GM21447 (cell line): ENCODE results near the gene ZBTB8OS.
"Not testable (repeated sequence)": the region's sequence is repeated elsewhere in the genome, so short reads cannot be mapped to it uniquely, and the experiment has no call there.

ENCODE experiments used
- ATAC-seq: cut with Tn5 transposase; IDR thresholded peaks from one replicate; pipeline ENCODE4 v1.9.1; 2021; ENCODE audit not compliant: unreplicated experiment

ZBTB8OS gene

GRCh38 chr1:32650248-32650751 is at the start of gene ZBTB8OS:
Gene ZBTB8OS, minus strand, starts transcription at chr1:32650550. Its CDS starts 21 bp downstream, at chr1:32650529.
- peak; percentile 65 for ATAC-seq

GRCh38 chr1:32696996-32697395 is 46.6 kb upstream of the ZBTB8OS start:
- not testable (repeated sequence) for ATAC-seq

- ATAC-seq = no peak
Observed at GRCh38 chr1:32696041-32696440, 45.7 kb upstream of the ZBTB8OS start.

GRCh38 chr1:32695098-32695904 is 45.0 kb upstream of the ZBTB8OS start:
- no peak for ATAC-seq

GRCh38 chr1:32693455-32694174 is 43.3 kb upstream of the ZBTB8OS start:
- ATAC-seq = no peak

GRCh38 chr1:32686387-32686786 is 36.0 kb upstream of the ZBTB8OS start:
- ATAC-seq = no peak

- no peak for ATAC-seq
Observed at GRCh38 chr1:32685498-32685897, 35.1 kb upstream of the ZBTB8OS start.

GRCh38 chr1:32684167-32684811 is 33.9 kb upstream of the ZBTB8OS start:
- no peak for ATAC-seq

GRCh38 chr1:32683397-32683796 is 33.0 kb upstream of the ZBTB8OS start:
- ATAC-seq = no peak

- ATAC-seq = no peak
Observed at GRCh38 chr1:32681999-32682398, 31.6 kb upstream of the ZBTB8OS start.

GRCh38 chr1:32681509-32681908 is 31.2 kb upstream of the ZBTB8OS start:
- ATAC-seq = no peak

GRCh38 chr1:32680642-32681041 is 30.3 kb upstream of the ZBTB8OS start:
- no peak for ATAC-seq

GRCh38 chr1:32679993-32680392 is 29.6 kb upstream of the ZBTB8OS start:
- ATAC-seq = not testable (repeated sequence)

- no peak for ATAC-seq
Observed at GRCh38 chr1:32676945-32677344, 26.6 kb upstream of the ZBTB8OS start.

- not testable (repeated sequence) for ATAC-seq
Observed at GRCh38 chr1:32668716-32669115, 18.4 kb upstream of the ZBTB8OS start.

GRCh38 chr1:32666901-32667566 is 16.7 kb upstream of the ZBTB8OS start:
- ATAC-seq = no peak

- ATAC-seq = no peak
Observed at GRCh38 chr1:32665915-32666314, 15.6 kb upstream of the ZBTB8OS start.

GRCh38 chr1:32659581-32659980 is 9.2 kb upstream of the ZBTB8OS start:
- no peak for ATAC-seq

GRCh38 chr1:32652244-32652962 is 2.1 kb upstream of the ZBTB8OS start:
- ATAC-seq = no peak

GRCh38 chr1:32651461-32652073 is 1.2 kb upstream of the ZBTB8OS start:
- ATAC-seq = no peak
